CMK (cell line): ENCODE measurements around the gene FIP1L1.

ENCODE experiments used
- DNase-seq: peaks from one replicate; pipeline ENCODE4 v3.0.0-alpha.2; 2010; ENCODE audit warnings: low read depth

FIP1L1 gene

DNA sequence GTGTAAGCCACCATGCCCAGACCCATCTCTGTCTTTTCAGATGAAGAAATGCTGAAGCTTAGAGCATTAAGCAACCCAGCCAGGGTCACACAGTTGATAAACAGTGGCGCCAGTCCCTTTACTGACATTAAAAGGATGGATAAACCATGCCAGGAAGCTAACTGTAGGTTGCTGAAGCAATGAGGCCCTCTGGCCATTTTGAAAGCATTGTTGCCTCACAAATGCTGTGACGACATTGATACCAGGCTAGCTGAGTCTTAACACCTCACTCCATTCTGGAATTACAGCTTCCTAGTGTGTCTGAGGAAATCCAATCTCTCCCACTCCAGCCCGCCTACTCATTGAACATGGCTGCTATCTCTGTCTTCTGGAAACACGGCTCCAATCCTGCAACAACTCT, 124.1 kb downstream of the FIP1L1 start:
- DNase-seq = no peak

DNA sequence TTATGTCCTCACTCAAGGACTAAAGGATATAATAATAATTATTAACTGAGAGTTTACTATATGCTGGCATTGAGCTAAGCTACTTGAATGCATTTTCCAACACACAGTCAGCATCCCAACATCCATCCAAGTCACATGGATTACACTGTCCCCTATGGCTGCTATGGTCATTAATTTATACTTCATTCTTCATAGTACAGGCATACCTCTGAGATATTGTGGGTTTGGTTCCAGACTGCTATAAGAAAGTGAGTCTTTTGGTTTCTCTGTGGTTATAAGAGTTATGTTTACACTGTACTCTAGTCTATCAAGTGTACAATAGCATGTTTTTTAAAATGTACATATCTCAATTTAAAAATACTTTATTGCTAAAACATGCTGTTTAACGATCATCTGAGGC, 124.7 kb downstream of the FIP1L1 start:
- DNase-seq = no peak

DNA sequence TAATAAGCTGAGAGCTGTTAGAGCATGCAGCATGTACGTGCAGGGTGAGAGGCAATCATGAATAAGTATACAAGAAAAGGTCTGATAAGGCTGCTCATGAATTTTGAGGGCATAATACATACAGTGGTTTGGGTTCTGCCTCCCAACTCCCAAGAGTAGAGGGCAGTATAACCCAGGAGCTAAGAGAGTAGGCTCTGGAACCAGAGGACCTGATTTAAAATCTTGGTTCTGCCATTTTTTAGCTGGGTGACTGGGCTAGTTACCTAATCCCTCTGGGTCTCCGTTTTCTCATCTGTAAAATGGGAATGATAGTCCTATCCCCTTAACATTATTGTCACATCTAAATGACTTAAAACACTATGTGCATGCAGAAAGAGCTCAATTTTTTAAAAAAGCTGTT, 128.5 kb downstream of the FIP1L1 start:
- no peak for DNase-seq

DNA sequence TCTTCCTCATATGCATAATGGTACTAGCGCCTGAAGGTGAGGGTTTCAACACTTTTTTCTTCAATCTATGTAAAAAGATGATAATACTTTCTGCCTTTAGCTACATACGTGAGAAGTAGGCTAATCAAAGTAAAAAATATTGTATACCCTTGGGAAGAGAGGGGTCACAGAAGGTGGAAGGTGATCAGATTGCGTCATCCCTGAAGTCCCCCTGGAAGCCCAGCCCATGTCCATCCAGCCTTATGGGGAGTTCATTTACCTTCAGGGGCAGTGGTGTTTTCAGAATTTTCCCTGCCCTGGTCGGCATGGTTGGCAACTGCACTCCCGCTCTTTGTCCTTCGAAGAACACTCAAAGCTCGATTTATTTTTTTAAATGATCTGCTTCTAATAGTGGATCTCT, 129.6 kb downstream of the FIP1L1 start:
- DNase-seq = no peak

DNA sequence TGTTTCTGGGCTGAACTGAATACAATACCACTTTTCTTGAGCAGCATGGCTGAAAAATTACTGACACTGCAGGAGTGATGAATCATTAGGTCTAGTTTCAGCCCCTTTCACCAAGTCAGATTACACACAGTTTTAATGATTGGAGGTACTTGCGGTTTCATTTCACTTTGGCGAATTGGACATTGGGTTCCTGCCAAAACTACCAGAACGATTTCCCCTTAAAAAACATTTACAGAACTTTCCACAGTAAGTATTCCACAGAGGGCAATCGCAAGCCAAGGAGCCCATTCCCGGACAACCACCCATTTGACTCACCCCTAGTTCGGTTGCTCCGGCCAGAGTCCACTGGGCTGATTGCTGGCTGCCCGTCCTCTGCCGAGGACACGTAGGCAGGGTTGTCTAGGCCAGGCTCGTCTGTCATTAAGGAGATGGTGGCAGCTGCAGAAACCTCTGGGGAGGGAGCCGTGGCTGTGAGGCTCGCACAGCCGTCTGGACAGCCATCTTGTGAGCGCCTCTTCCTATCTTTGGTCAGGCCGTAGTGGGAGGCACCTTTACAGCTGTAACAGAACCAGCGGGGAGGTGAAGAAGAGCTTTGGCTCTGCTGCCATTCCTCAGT, 130.3 kb downstream of the FIP1L1 start:
- DNase-seq = no peak

DNA sequence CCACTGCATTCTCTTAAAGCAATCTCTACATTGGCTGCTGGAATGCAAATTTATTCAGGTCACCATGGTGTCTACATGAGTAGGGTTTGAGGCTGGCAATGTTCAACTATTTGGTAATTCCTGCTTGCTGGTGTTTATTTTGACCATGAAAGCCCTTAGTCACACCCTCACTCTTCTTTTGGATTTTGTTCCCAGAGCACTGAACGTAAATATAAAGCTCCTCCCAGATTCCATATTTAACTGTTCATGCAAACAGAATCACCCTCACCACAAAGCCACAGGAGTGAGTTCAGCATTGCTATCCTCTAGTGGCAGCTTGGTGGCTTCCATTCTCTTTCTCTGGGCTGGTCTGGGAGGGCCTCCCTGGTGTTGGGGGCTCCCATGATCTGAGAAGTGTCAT, 131.0 kb downstream of the FIP1L1 start:
- DNase-seq = no peak

DNA sequence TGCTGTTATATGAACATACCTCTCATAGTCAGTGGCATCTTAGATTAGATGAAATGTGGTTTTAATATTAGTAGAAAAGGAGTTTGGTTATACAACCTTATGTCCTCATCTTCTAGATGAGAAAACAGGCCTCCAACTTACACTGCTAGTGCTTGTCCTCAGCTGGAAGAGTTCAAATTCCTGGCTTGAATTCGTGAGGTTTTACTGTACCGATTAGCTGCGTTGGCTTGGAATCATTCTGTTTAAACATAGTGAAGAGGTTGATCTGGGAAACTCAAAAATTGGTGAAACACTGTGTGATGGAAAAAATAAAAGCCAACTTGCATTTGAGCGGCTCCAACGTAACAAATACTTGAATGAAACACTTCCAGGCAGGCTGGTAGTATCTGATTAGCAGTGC, 132.9 kb downstream of the FIP1L1 start:
- no peak for DNase-seq
